ENCODE results near the gene CTNNBL1.
"Not testable (repeated sequence)": the region's sequence is repeated elsewhere in the genome, so short reads cannot be mapped to it uniquely, and the experiment has no call there.

CTNNBL1 gene

GRCh38 chr20:37823296-37823980 lies 129.6 kb downstream of the CTNNBL1 start:
- no peak for DNase-seq

- no peak for DNase-seq
Observed at GRCh38 chr20:37827605-37828004, 133.8 kb downstream of the CTNNBL1 start.

GRCh38 chr20:37828684-37829083 lies 134.9 kb downstream of the CTNNBL1 start:
- DNase-seq = no peak

GRCh38 chr20:37829128-37829527 lies 135.3 kb downstream of the CTNNBL1 start:
- DNase-seq = no peak

GRCh38 chr20:37833221-37833896 lies 139.5 kb downstream of the CTNNBL1 start:
- no peak for DNase-seq

GRCh38 chr20:37836926-37837325 lies 143.1 kb downstream of the CTNNBL1 start:
- DNase-seq = no peak

- DNase-seq = no peak
Observed at GRCh38 chr20:37837924-37838323, 144.1 kb downstream of the CTNNBL1 start.

GRCh38 chr20:37838769-37839431 lies 145.1 kb downstream of the CTNNBL1 start:
- DNase-seq = no peak

- DNase-seq = no peak
Observed at GRCh38 chr20:37839432-37839827, 145.6 kb downstream of the CTNNBL1 start.

- no peak for DNase-seq
Observed at GRCh38 chr20:37839955-37840354, 146.1 kb downstream of the CTNNBL1 start.

GRCh38 chr20:37841389-37841788 lies 147.6 kb downstream of the CTNNBL1 start:
- no peak for DNase-seq

- no peak for DNase-seq
Observed at GRCh38 chr20:37841971-37842370, 148.1 kb downstream of the CTNNBL1 start.

GRCh38 chr20:37845241-37845681 lies 151.4 kb downstream of the CTNNBL1 start:
- DNase-seq = no peak

- DNase-seq = no peak
Observed at GRCh38 chr20:37845878-37846277, 152.0 kb downstream of the CTNNBL1 start.

- DNase-seq = no peak
Observed at GRCh38 chr20:37846573-37846972, 152.7 kb downstream of the CTNNBL1 start.

- DNase-seq = no peak
Observed at GRCh38 chr20:37848706-37849105, 154.9 kb downstream of the CTNNBL1 start.

- no peak for DNase-seq
Observed at GRCh38 chr20:37849156-37849555, 155.3 kb downstream of the CTNNBL1 start.

- no peak for DNase-seq
Observed at GRCh38 chr20:37849566-37849965, 155.7 kb downstream of the CTNNBL1 start.

GRCh38 chr20:37850036-37850592 lies 156.3 kb downstream of the CTNNBL1 start:
- DNase-seq = no peak

- no peak for DNase-seq
Observed at GRCh38 chr20:37850724-37851355, 157.0 kb downstream of the CTNNBL1 start.

GRCh38 chr20:37852666-37853065 lies 158.8 kb downstream of the CTNNBL1 start:
- DNase-seq = no peak

- DNase-seq = no peak
Observed at GRCh38 chr20:37853823-37854375, 160.1 kb downstream of the CTNNBL1 start.

GRCh38 chr20:37856034-37856433 lies 162.2 kb downstream of the CTNNBL1 start:
- DNase-seq = not testable (repeated sequence)
